LHCN-M2 (cell line): ENCODE data around the gene NXPH4. TPM values are rescaled to one million over a fixed set of nuclear protein-coding genes. Genes with fewer than 3 reads are reported as not detected.
A peak's percentile ranks its signal among the peaks of the same experiment; 100 is the strongest.

Experiments used
- DNase-seq: peaks from one replicate; pipeline ENCODE4 v3.0.0-alpha.2; 2012; ENCODE audit warnings: low read depth
- total RNA-seq: library from RNA; depleted of rRNA; stranded (reverse); fragments of >200 nt; gene quantifications from 2 replicates; pipeline ENCODE4 v1.2.3, GENCODE V29; 2014

Gene NXPH4
- total RNA-seq, 1 experiment from 2014 or later, result 1.4 TPM

DNA sequence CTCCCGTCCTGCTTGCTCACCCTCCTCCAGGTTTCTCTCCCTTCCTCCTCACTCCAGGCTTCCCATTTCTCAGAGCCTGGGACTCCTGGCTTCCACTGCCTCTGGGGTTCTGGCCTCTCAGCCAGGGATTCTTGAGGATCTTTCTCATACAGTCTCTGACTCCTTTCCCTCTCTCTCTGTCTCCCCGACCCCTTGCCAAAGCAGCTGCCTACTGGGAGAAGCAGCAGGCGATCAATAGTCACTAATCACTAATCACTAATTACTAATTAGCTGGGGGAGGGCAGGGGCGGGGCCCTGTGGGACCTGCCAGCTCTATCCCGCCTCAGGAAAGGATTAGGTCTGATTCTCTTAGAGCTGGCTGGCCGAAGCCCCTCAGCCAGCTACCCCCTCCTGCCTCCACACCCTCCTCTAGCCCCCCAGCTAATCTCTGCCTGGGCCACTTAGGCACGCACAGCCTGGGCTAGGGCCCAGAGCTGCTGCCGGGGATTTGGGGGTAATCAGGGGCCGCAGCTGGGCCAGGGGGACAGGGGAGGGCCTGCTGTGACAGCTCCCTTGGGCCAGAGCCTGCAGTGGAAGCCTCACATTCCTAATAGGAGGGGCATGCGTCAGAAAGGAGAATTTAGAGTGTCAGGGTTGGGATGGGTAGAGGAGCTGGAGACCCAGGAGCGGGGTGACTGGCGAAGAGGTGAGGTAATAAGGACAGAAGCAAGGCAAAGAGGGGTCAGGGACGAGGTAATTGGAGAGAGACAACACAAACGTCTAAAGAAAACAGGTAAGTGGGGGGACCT is 2.8 kb downstream of the NXPH4 start:
- no peak for DNase-seq

DNA sequence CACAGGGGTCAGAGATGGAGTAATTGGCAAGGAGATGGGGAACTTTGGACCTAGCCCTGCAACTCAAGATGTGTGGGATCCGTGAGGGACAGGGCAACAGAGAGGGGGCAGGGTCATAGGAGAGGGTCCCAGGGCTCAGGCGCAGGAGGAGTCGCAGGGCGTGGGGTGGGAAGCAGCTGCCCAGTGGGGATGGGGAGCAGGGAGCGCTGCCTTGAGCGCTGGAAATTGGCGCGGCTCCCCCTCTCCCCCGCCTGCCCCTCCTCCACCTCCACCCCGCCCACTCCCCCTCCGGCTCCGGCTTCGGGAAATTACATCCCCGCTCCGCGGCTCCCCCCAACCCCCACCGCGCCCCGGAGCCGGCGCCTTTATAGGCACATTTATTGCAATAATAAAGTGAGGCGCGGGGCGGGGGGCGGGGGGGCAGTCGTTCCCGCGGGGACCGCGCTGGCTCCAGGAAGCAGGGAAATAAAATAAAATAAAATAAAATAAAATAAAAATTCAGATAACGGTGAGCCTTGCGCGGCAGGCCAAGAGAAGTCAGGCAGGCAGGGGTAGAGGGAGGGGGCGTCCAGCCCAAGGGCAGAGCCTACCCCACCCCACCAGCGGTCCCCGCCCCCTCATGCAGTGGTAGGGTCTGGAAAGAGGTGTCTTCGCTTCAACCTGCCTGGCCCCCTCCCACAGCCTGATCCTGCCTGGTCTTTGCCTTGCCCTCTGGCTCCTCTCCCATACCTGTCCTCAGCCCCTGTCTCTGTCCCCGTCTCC is 3.6 kb downstream of the NXPH4 start:
- DNase-seq, result no peak

GRCh38 chr12:57220770-57221168 is 4.2 kb downstream of the NXPH4 start:
- no peak for DNase-seq

- no peak for DNase-seq
Observed at GRCh38 chr12:57221169-57221917, 4.7 kb downstream of the NXPH4 start.

DNA sequence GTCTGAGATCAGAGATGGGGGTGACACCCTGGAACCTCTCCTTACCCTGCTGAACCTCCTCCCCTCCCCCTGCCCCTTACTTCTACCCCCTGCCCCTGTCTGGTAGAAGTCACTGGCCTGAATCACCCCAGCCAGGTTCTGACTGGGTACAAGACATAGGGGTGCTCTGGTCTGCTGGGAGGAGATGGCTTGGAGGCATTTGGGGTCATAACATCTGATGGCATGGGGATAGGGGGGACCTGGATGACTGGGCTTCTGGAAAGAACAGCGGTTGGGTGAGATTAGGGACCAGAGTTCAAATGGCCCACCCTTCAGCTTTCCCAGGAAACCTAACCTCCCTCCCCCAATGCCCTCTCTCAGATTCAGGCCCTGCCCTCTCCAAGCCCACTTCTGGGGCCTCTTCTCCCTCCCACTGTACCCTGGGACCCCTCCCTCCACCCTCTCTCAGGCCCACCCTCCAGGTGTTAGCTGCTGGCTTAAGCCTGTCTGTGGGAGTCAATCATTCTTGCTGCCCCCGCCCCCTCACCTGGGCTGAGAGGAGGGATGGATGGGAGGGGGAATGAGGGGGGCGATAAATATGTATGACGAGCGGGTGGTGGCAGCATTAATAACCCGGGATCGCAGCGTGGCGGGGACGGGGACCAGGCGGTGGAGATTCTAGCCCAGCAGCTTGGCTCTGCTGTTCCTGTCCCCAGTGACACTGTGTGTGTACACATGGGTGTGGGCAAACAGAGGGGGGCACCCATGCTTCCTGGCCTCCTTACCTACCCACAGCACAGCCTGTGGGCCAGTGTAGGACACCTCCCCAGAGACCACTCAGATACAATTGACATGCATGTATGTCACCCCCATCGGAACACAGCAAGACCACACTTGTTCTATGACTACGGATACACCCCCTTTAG is 5.9 kb downstream of the NXPH4 start:
- no peak for DNase-seq

DNA sequence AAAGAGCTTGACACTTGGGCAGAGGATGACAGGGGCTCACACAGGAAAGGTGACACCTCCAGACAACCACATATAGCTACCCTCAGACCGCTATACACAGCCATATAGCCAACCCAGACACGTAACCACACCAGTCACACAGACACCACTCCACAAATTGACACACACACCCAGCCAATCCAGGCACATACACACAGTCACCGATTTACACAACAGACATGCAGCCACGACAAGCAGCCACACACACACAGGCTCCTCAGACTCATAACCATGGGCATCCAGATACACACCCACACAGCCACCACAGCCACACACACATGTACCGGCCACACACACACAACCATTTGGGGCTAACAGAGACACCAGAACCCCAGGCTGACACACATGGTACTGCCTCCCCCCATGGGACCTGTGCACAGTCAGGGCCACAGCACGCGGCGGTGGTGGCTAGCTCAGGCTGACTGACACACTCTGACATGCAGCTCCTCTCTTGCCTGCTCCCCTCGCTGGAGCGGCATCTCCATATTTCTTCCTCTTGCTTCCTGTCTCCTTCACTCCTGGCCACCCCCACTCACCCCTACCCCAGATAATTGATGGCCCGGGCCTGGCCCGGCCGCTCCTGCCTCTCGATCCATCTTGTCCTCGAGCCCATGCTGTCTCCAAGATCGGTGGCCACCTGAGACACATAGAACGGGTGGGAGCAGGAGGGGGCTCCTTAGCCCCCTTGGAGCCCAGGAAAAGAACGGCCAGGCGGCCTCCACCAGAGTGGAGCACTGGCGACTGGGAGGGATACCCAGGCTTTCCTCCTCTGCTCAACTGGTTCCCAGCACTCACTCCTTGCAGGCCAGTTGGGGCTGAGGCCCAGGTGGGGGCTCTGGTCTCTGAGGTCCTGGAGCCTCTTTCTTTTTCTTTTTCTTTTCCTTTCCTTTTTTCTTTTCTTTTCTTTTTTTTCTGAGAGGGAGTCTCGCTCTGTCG is 6.9 kb downstream of the NXPH4 start:
- DNase-seq, result no peak

DNA sequence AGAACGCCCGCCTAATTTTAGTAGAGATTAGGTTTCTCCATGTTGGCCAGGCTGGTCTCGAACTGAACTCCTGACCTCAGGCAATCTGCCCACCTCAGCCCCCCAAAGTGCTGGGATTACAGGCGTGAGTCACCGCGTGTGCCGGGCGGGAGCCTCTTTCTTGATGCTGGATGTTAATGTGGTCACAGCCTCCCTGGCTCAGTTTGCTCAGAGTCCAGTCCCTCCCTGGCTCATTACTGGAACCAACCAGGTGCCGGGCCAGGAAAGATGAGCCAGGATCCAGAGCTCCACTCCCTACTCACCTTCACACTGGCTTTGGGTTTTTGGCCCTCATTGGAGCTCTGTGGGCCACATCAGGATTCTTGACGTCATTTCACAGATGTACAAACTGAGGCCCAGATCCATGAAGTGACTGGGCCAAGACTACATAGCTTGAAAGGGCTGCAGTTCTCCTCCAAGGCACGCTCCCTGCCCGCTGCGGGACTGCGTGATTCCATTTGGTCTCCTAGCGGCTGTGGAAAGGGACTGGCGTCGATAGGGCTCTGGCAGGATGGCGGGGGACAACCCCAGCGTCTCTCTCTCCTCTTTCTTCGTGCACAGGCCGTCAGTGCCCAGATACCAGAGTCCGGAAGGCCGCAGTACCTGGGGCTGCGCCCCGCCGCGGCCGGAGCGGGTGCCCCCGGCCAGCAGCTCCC is 7.8 kb downstream of the NXPH4 start:
- no peak for DNase-seq

- DNase-seq, result no peak
Observed at GRCh38 chr12:57224973-57225679, 8.5 kb downstream of the NXPH4 start.

DNA sequence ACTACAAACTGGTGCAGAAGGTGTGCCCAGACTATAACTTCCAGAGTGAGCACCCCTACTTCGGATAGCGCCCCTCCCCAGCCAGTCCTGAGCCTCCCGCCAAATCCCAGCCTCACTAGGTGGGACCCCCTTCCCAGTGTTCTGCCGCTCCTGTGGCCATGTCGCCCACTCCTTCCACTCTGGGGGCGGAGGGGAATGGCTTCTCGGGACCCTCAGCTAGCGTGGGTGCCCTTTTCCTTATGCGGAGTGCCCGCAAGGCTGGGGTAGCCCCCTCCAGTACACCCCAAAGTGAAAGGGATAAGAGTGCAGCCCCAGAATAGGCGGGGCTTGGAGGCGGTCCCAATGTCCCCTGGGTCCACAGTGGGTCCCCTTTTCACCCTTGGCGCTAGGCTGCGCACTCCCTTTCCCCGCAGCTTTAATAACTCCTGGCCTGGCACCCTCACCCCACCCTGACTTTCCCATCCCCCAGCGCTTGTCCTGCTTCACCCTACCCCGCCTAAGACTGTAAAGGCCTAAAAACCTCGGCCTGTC is 9.2 kb downstream of the NXPH4 start:
- DNase-seq, result no peak

- no peak for DNase-seq
Observed at GRCh38 chr12:57226588-57227314, 10.2 kb downstream of the NXPH4 start.

DNA sequence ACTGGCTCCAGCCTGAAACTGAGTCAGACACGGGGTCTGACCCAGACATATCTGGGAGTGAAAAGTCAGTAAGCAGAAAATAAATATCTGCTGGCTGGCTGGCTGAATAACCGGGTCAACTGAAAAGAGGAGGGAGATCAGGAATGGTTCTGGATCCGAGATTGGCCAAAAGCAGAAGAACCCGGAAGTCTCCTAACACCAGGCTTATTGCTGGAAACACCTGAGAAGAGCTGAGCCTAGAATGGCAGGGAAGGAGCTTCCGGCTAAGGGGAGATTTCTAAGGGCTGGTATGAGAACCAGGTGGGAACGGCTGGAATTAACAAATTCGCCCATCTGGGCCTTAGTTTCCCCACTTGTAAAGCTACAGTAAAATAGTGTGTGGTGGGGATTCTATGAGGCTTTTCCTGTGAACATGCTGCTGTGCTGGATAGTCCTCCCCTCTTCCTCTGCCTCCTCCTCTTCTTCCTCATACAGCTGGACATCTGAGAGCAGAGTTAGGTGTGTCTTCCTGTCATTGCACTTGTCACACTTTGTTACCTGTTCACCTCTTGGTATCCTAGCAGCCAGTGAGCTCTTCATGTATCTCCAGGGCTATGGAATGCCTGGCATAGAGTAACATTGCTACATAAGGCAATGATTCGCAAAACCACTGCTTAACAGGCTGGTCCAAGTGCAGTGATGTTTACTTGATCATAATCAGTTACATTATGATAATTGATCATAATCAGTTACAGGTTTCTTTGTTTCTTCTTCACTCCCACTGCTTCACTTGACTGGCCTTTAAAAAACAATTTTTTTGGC is 10.9 kb downstream of the NXPH4 start:
- DNase-seq, result no peak

GRCh38 chr12:57229046-57229633 is 12.5 kb downstream of the NXPH4 start:
- DNase-seq, result no peak

GRCh38 chr12:57229634-57230380 is 13.2 kb downstream of the NXPH4 start, which contains the start of gene SHMT2:
SHMT2 (plus strand) TSS chr12:57229711; CDS start chr12:57229779, 68 bp downstream.
- DNase-seq, result peak; percentile 93

DNA sequence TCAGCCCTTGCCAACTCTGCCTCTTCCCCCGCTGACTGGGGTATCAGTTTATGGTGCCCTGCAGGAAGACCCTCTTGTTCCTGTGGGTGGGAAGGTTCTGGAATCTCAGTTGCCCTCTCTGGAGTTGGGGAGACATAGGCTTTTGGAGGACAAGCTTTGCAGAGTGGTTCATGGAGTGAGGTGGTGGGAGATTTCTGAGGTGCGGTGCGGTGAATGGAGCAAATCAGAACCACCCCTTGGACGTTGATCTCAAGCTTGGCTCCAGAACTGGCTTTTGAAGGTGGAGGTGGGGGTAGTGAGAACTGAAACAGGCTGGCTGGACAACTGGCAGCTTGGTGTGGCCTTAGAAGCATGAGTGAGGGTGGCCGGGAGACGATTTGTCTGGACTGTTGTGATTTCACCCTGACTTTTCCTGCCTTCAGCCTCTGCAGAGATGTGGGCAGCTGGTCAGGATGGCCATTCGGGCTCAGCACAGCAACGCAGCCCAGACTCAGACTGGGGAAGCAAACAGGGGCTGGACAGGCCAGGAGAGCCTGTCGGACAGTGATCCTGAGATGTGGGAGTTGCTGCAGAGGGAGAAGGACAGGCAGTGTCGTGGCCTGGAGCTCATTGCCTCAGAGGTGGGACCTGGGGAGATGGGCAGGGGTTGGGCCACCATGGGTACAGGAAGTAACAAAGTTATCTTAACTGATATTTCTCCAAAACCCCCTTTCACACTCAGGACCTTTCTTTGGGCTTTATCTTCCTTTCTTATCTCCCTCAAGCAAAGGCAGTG is 14.0 kb downstream of the NXPH4 start:
- DNase-seq, result no peak
